Measurements from ENCODE around the gene SH3BP2. TPM values are rescaled to one million over a fixed set of nuclear protein-coding genes. Genes with fewer than 3 reads are reported as not detected.
"Not testable (repeated sequence)": the region's sequence is repeated elsewhere in the genome, so short reads cannot be mapped to it uniquely, and the experiment has no call there.

SH3BP2 gene
- total RNA-seq, 2 experiments from 2014 or later, result 10.9 to 31.6 TPM

DNA sequence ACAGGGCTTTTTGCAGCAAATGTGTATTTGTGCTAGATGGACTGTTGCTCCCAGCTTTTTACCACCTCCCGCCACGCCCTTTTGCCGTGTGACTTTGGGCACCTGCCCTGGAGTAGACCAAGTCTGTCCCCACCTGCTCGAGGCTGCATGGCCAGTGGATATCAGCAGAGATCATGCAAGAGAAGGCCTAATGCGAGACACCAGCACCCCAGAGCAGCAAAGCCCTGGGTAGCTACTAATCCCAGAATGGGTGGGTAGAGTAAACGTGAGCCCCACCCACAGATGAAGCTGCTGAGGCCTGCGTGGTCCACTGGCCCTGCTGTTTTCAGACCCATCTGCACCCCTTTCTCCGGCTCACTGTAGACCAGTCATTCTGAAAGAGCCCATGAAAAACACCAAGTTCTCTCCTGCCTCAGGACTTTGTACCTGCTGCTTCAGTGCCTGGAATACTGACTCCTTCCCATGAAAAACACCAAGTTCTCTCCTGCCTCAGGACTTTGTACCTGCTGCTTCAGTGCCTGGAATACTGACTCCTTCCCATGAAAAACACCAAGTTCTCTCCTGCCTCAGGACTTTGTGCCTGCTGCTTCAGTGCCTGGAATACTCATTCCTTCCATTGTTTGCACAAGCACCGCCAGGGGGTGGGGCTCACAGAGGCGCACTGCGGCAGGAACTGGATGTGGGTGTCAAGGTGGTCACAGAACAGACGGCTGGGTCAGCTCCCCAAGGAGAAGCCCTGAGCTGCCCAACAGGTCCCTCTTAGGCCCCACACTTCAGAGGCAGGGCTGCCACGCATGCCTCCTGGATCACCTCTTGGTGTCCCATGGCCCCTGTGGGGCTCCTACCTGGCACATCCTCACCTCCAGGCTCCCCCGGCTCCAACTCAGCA, 31.6 kb upstream of the SH3BP2 start:
- TF ChIP-seq, protein P1, sequence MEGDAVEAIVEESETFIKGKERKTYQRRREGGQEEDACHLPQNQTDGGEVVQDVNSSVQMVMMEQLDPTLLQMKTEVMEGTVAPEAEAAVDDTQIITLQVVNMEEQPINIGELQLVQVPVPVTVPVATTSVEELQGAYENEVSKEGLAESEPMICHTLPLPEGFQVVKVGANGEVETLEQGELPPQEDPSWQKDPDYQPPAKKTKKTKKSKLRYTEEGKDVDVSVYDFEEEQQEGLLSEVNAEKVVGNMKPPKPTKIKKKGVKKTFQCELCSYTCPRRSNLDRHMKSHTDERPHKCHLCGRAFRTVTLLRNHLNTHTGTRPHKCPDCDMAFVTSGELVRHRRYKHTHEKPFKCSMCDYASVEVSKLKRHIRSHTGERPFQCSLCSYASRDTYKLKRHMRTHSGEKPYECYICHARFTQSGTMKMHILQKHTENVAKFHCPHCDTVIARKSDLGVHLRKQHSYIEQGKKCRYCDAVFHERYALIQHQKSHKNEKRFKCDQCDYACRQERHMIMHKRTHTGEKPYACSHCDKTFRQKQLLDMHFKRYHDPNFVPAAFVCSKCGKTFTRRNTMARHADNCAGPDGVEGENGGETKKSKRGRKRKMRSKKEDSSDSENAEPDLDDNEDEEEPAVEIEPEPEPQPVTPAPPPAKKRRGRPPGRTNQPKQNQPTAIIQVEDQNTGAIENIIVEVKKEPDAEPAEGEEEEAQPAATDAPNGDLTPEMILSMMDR (conservative IDR thresholded peaks at IDR 0.05; ENCODE audit: low read length), result no peak
- TF ChIP-seq EZH2phosphoT487 (IDR thresholded peaks at IDR 0.05; ENCODE audit: borderline replicate concordance, low read depth, low read length), result no peak
- no peaks in the 10 kb centered on the region for H3K79me2 ChIP-seq (ENCODE audit: insufficient read depth, low read depth, low read length)
- DNase-seq (ENCODE audit: low spot score), result no peak
- no peak overlapping the region for H3K4me3 ChIP-seq (ENCODE audit: low read depth, low read length, poor library complexity, severe bottlenecking)
- H3K36me3 ChIP-seq (ENCODE audit: insufficient read depth, low read length), result no peaks in the 10 kb centered on the region
- ChIA-PET POLR2A (interaction anchor here (3.1 kb wide), 1 partner anchor 25 kb away, joined by 10 read pairs; no protein-coding TSS in a partner anchor), CTCF (ENCODE audit: unreplicated experiment) (no interaction called here)
- H3K4me2 ChIP-seq (ENCODE audit: low read length), result no peak overlapping the region
- H3K9me3 ChIP-seq (ENCODE audit: low read length), result no peaks in the 10 kb centered on the region
- H2AFZ ChIP-seq (ENCODE audit: low read length), result no peak overlapping the region
- no TSS peak for BruUV-seq (replicated peaks)
- intact Hi-C loops (cut with micrococcal nuclease; ENCODE audit: unreplicated experiment), result no loop called here
- H3K27ac ChIP-seq (ENCODE audit: low read depth, low read length, poor library complexity, severe bottlenecking), result no peak overlapping the region
- H3K9me2 ChIP-seq (ENCODE audit: insufficient read depth, low read length), result no peaks in the 10 kb centered on the region
- no peaks in the 10 kb centered on the region for H4K20me1 ChIP-seq (ENCODE audit: insufficient read depth, low read length)
- peaks cover 12% of the 10 kb centered on the region for H3K4me1 ChIP-seq (ENCODE audit: insufficient read depth, low read length, poor library complexity, severe bottlenecking)

DNA sequence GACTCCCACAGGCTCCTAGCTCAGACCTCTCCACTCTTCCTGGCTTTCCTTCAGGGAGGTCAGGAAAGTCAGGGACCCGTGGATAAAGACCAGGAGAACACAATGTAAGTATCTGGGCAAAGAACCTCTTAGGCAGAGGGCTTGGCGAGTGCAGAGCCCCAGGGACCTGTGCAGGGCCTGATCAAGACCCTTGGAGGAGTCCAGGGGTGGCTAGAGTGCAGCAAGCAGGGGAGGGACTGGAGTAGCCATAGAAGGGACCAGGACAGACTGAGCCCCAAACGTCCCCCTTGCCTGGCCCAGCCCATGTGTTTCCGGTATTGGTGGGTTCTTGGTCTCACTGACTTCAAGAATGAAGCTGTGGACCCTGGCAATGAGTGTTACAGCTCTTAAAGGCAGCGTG, 30.8 kb upstream of the SH3BP2 start:
- no peaks in the 10 kb centered on the region for H4K20me1 ChIP-seq (ENCODE audit: insufficient read depth, low read length)
- BruUV-seq (replicated peaks), result no TSS peak
- H3K27ac ChIP-seq (ENCODE audit: low read depth, low read length, poor library complexity, severe bottlenecking), result no peak overlapping the region
- H3K4me3 ChIP-seq (ENCODE audit: low read depth, low read length, poor library complexity, severe bottlenecking), result no peak overlapping the region
- no peaks in the 10 kb centered on the region for H3K36me3 ChIP-seq (ENCODE audit: insufficient read depth, low read length)
- no peaks in the 10 kb centered on the region for H3K9me3 ChIP-seq (ENCODE audit: low read length)
- H3K4me2 ChIP-seq (ENCODE audit: low read length), result no peak overlapping the region
- POLR2A ChIA-PET, result no interaction called here
- H3K9me2 ChIP-seq (ENCODE audit: insufficient read depth, low read length), result no peaks in the 10 kb centered on the region
- CTCF ChIA-PET (ENCODE audit: unreplicated experiment), result no interaction called here
- no peak for DNase-seq (ENCODE audit: low spot score)
- TF ChIP-seq EZH2phosphoT487 (IDR thresholded peaks at IDR 0.05; ENCODE audit: borderline replicate concordance, low read depth, low read length), result no peak
- TF ChIP-seq, protein P1 (conservative IDR thresholded peaks at IDR 0.05; ENCODE audit: low read length), result no peak
- intact Hi-C loops (cut with micrococcal nuclease; ENCODE audit: unreplicated experiment), result no loop called here
- no peaks in the 10 kb centered on the region for H3K79me2 ChIP-seq (ENCODE audit: insufficient read depth, low read depth, low read length)
- no peak overlapping the region for H2AFZ ChIP-seq (ENCODE audit: low read length)
- peaks cover 8% of the 10 kb centered on the region for H3K4me1 ChIP-seq (ENCODE audit: insufficient read depth, low read length, poor library complexity, severe bottlenecking)

DNA sequence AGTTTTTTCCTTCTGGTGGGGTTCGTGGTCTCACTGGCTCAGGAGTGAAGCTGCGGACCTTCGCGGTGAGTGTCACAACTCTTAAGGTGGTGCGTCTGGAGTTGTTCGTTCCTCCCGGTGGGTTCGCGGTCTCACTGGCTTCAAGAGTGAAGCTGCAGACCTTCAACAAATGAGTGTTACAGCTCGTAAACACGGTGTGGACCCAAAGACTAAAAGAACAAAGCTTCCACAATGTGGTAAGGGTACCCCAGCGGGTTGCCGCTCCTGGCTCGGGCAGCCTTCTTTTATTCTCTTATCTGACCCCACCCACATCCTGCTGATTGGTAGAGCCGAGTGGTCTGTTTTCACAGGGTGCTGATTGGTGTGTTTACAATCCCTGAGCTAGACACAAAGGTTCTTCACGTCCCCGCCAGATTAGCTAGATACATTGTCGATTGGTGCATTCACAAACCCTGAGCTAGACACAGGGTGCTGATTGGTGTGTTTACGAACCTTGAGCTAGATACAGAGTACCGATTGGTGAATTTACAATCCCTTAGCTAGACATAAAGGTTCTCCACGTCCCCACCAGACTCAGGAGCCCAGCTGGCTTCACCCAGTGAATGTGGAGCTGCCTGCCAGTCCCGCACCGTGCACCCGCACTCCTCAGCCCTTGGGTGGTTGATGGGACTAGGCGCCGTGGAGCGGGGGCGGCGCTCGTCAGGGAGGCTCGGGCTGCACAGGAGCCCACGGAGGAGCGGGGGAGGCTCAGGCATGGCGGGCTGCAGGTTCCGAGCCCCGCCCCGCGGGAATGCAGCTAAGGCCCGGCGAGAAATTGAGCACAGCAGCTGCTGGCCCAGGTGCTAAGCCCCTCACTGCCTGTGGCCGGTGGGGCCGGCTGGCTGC, 30.2 kb upstream of the SH3BP2 start:
- BruUV-seq (replicated peaks); intact Hi-C loops (cut with micrococcal nuclease; ENCODE audit: unreplicated experiment); DNase-seq (ENCODE audit: low spot score); H3K79me2 ChIP-seq (ENCODE audit: insufficient read depth, low read depth, low read length); H3K9me3 ChIP-seq (ENCODE audit: low read length); H4K20me1 ChIP-seq (ENCODE audit: insufficient read depth, low read length); H2AFZ ChIP-seq (ENCODE audit: low read length); H3K4me3 ChIP-seq (ENCODE audit: low read depth, low read length, poor library complexity, severe bottlenecking); H3K9me2 ChIP-seq (ENCODE audit: insufficient read depth, low read length); H3K4me2 ChIP-seq (ENCODE audit: low read length); H3K36me3 ChIP-seq (ENCODE audit: insufficient read depth, low read length); POLR2A ChIA-PET; H3K27ac ChIP-seq (ENCODE audit: low read depth, low read length, poor library complexity, severe bottlenecking); CTCF ChIA-PET (ENCODE audit: unreplicated experiment); H3K4me1 ChIP-seq (ENCODE audit: insufficient read depth, low read length, poor library complexity, severe bottlenecking): not testable (repeated sequence)

All from OCI-LY7 (cell line).